ENCODE results near the gene SS18L1.

SS18L1 gene

GRCh38 chr20:62186887-62187866, 43.6 kb downstream of the SS18L1 start:
- TF ChIP-seq ZFX (IDR thresholded peaks at IDR 0.05) (no peak), CTCF (conservative IDR thresholded peaks at IDR 0.05) (no peak)

GRCh38 chr20:62190639-62191411, 47.3 kb downstream of the SS18L1 start:
- no peak overlapping the region for H3K27ac ChIP-seq
- no peak for TF ChIP-seq CTCF (conservative IDR thresholded peaks at IDR 0.05)
- TF ChIP-seq ZFX (IDR thresholded peaks at IDR 0.05): no peak

More at GRCh38 chr20:62186887-62187866, 43.6 kb downstream of the SS18L1 start:
- no peak overlapping the region for H3K27ac ChIP-seq

GRCh38 chr20:62191781-62192559, 48.4 kb downstream of the SS18L1 start:
- H3K27ac ChIP-seq: no peak overlapping the region
- TF ChIP-seq ZFX (IDR thresholded peaks at IDR 0.05) (no peak), CTCF (conservative IDR thresholded peaks at IDR 0.05) (no peak)

- no peak overlapping the region for H3K27ac ChIP-seq
- no peak for TF ChIP-seq CTCF (conservative IDR thresholded peaks at IDR 0.05)
- TF ChIP-seq ZFX (IDR thresholded peaks at IDR 0.05): no peak
Measured at GRCh38 chr20:62192635-62193034, 49.1 kb downstream of the SS18L1 start.

- H3K27ac ChIP-seq: no peak overlapping the region
- TF ChIP-seq CTCF (conservative IDR thresholded peaks at IDR 0.05) (no peak), ZFX (IDR thresholded peaks at IDR 0.05) (no peak)
Measured at GRCh38 chr20:62193079-62194025, 49.8 kb downstream of the SS18L1 start.

GRCh38 chr20:62195075-62195405, 51.5 kb downstream of the SS18L1 start:
- no peak for TF ChIP-seq CTCF (conservative IDR thresholded peaks at IDR 0.05)
- no peak for TF ChIP-seq ZFX (IDR thresholded peaks at IDR 0.05)
- H3K27ac ChIP-seq: no peak overlapping the region

Measured in C4-2B (cell line).